ENCODE measurements around the gene TLE6.
A peak's percentile ranks its signal among the peaks of the same experiment; 100 is the strongest.

TLE6 gene

DNA sequence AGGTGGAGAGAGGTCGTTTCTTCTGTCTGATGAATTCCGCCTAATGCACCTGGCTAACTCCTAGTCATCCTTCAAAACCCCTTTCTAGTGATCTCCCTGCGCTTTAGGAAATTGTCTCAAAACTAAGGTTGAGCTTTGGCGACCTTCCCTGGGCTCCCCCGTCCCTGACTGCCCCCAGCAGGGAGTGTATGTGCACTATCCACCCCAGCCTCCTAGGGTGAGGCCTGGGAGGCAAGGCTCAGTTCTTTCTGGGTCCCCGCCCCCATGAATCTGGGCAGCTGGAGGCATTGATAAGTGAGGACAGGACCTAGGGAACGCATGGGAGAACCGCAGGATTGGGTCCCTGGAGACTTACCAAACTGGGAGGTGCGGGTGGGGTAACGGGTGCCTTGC lies 378 bp downstream of the TLE6 start:
- H3K4me1 ChIP-seq (ENCODE audit: insufficient read depth, low read length): peaks cover 13% of the 10 kb centered on the region; the same call in 1 of the 2 replicates
- H3K27me3 ChIP-seq (ENCODE audit: insufficient read depth, low read length): peaks cover 88% of the 10 kb centered on the region
- H3K27ac ChIP-seq (ENCODE audit: low read length): no peak overlapping the region
- H3K9me3 ChIP-seq (ENCODE audit: insufficient read depth, low read depth, low read length): no peaks in the 10 kb centered on the region
- no peaks in the 10 kb centered on the region for H3K36me3 ChIP-seq (ENCODE audit: insufficient read depth, low read depth, low read length)
- H3K4me3 ChIP-seq (ENCODE audit: low read length): peak overlapping the region; percentile 60; the same call in 1 of the 2 replicates
- no peak overlapping the region for H3K9ac ChIP-seq (ENCODE audit: low read depth, low read length)

DNA sequence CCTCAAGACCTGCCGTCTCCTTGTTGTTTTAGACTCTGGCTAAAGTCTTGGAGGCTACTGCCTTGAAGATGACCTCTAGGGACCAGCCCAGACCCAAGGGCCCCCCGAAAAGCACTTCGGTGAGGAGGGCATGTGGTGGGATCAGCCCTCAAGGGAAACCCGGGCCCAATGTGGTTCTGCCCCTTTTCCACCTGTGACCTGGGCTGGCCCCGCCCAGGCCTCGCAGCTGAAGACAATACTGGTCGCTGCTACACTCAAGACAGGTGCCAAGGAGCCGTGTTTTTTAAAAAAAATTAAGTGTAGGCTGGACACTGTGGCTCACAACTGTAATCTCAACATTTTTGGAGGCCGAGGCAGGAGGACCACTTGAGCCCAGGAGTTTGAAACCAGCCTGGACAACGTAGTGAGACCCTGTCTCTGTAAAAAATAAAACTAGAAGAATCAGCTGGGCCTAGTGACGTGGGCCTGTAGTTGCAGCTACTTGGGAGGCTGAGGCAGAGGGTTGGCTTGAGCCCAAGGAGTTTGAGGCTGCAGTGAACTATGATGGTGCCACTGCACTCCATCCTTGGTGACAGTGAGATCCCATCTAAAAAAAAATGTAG lies 903 bp downstream of the TLE6 start:
- no peak overlapping the region for H3K27ac ChIP-seq (ENCODE audit: low read length)
- H3K9me3 ChIP-seq (ENCODE audit: insufficient read depth, low read depth, low read length): no peaks in the 10 kb centered on the region
- H3K4me1 ChIP-seq (ENCODE audit: insufficient read depth, low read length): peaks cover 17% of the 10 kb centered on the region; the same call in 1 of the 2 replicates
- H3K9ac ChIP-seq (ENCODE audit: low read depth, low read length): no peak overlapping the region
- peaks cover 90% of the 10 kb centered on the region for H3K27me3 ChIP-seq (ENCODE audit: insufficient read depth, low read length)
- no peaks in the 10 kb centered on the region for H3K36me3 ChIP-seq (ENCODE audit: insufficient read depth, low read depth, low read length)
- H3K4me3 ChIP-seq (ENCODE audit: low read length): 0 out of 2 replicates have a peak overlapping the region, but pooled peaks have one; percentile 60

- Histone ChIP-seq H3K4me1 (ENCODE audit: insufficient read depth, low read length) (peaks cover 19% of the 10 kb centered on the region; the same call in 1 of the 2 replicates), H3K36me3 (ENCODE audit: insufficient read depth, low read depth, low read length) (no peaks in the 10 kb centered on the region), H3K27ac (ENCODE audit: low read length) (no peak overlapping the region), H3K9ac (ENCODE audit: low read depth, low read length) (no peak overlapping the region), H3K4me3 (ENCODE audit: low read length) (no peak overlapping the region), H3K9me3 (ENCODE audit: insufficient read depth, low read depth, low read length) (no peaks in the 10 kb centered on the region), H3K27me3 (ENCODE audit: insufficient read depth, low read length) (peaks cover 91% of the 10 kb centered on the region)
These were observed 1.4 kb downstream of the TLE6 start for GRCh38 chr19:2978772-2979171.

- H3K27me3 ChIP-seq (ENCODE audit: insufficient read depth, low read length): peaks cover 88% of the 10 kb centered on the region
- H3K27ac ChIP-seq (ENCODE audit: low read length): no peak overlapping the region
- H3K36me3 ChIP-seq (ENCODE audit: insufficient read depth, low read depth, low read length): no peaks in the 10 kb centered on the region
- no peak overlapping the region for H3K9ac ChIP-seq (ENCODE audit: low read depth, low read length)
- H3K9me3 ChIP-seq (ENCODE audit: insufficient read depth, low read depth, low read length): no peaks in the 10 kb centered on the region
- H3K4me3 ChIP-seq (ENCODE audit: low read length): no peak overlapping the region
- H3K4me1 ChIP-seq (ENCODE audit: insufficient read depth, low read length): peaks cover 15% of the 10 kb centered on the region; the same call in 1 of the 2 replicates
These were observed 4.5 kb downstream of the TLE6 start for GRCh38 chr19:2981898-2982297.

GRCh38 chr19:2982561-2982960 lies 5.2 kb downstream of the TLE6 start:
- Histone ChIP-seq H3K4me3 (ENCODE audit: low read length) (no peak overlapping the region), H3K9me3 (ENCODE audit: insufficient read depth, low read depth, low read length) (no peaks in the 10 kb centered on the region), H3K4me1 (ENCODE audit: insufficient read depth, low read length) (peaks cover 20% of the 10 kb centered on the region; the same call in 1 of the 2 replicates), H3K36me3 (ENCODE audit: insufficient read depth, low read depth, low read length) (no peaks in the 10 kb centered on the region), H3K27ac (ENCODE audit: low read length) (no peak overlapping the region), H3K27me3 (ENCODE audit: insufficient read depth, low read length) (peaks cover 91% of the 10 kb centered on the region), H3K9ac (ENCODE audit: low read depth, low read length) (no peak overlapping the region)

DNA sequence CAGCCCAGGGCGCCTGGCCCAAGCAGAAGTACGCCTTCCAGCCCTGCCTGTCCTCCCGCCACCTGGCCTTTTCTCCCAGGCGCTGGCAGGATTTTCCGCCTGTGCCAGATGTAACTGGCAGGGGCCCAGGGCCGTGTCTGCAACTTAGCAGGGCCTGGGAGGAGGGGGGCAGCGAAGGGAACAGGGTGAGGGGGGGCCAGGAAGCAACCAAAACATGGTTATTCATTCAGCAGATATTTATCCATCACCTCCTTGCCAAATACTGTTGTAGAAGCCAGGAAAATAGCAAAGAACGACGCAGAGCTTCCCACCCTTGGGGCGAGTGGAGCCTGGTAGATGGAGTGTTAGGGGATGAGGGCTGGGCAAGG lies 5.6 kb downstream of the TLE6 start:
- H3K27ac ChIP-seq (ENCODE audit: low read length): no peak overlapping the region
- peaks cover 21% of the 10 kb centered on the region; the same call in 1 of the 2 replicates for H3K4me1 ChIP-seq (ENCODE audit: insufficient read depth, low read length)
- H3K9me3 ChIP-seq (ENCODE audit: insufficient read depth, low read depth, low read length): no peaks in the 10 kb centered on the region
- H3K27me3 ChIP-seq (ENCODE audit: insufficient read depth, low read length): peaks cover 91% of the 10 kb centered on the region
- H3K9ac ChIP-seq (ENCODE audit: low read depth, low read length): no peak overlapping the region
- H3K36me3 ChIP-seq (ENCODE audit: insufficient read depth, low read depth, low read length): no peaks in the 10 kb centered on the region
- H3K4me3 ChIP-seq (ENCODE audit: low read length): no peak overlapping the region

- no peak overlapping the region for H3K9ac ChIP-seq (ENCODE audit: low read depth, low read length)
- no peak overlapping the region for H3K27ac ChIP-seq (ENCODE audit: low read length)
- H3K36me3 ChIP-seq (ENCODE audit: insufficient read depth, low read depth, low read length): no peaks in the 10 kb centered on the region
- H3K9me3 ChIP-seq (ENCODE audit: insufficient read depth, low read depth, low read length): no peaks in the 10 kb centered on the region
- H3K4me3 ChIP-seq (ENCODE audit: low read length): peak overlapping the region; percentile 30; the same call in 1 of the 2 replicates
- peaks cover 91% of the 10 kb centered on the region for H3K27me3 ChIP-seq (ENCODE audit: insufficient read depth, low read length)
- peaks cover 21% of the 10 kb centered on the region; the same call in 1 of the 2 replicates for H3K4me1 ChIP-seq (ENCODE audit: insufficient read depth, low read length)
These were observed 6.2 kb downstream of the TLE6 start for GRCh38 chr19:2983351-2984214.

DNA sequence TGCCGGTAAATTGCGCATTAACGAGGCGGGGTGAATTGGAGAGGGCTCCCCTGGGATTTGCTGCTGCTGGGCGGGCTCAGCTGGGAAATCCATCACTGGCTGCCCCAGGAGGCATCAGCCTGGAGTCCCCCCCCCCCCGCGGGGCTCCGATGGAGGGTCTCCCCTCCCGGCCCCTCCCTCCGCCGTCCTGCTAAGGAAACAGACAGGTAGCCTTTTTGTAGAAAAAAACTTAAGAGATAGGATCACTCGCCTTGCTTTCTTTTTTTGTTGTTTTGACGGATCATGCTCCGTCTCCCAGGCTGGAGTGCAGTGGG lies 6.8 kb downstream of the TLE6 start:
- no peak overlapping the region for H3K9ac ChIP-seq (ENCODE audit: low read depth, low read length)
- no peaks in the 10 kb centered on the region for H3K9me3 ChIP-seq (ENCODE audit: insufficient read depth, low read depth, low read length)
- no peaks in the 10 kb centered on the region for H3K36me3 ChIP-seq (ENCODE audit: insufficient read depth, low read depth, low read length)
- peaks cover 21% of the 10 kb centered on the region; the same call in 1 of the 2 replicates for H3K4me1 ChIP-seq (ENCODE audit: insufficient read depth, low read length)
- peak overlapping the region; percentile 30; the same call in 1 of the 2 replicates for H3K4me3 ChIP-seq (ENCODE audit: low read length)
- H3K27ac ChIP-seq (ENCODE audit: low read length): no peak overlapping the region
- H3K27me3 ChIP-seq (ENCODE audit: insufficient read depth, low read length): peaks cover 91% of the 10 kb centered on the region

GRCh38 chr19:2986951-2987524 lies 9.7 kb downstream of the TLE6 start:
- Histone ChIP-seq H3K4me3 (ENCODE audit: low read length) (peak overlapping the region; percentile 42; the same call in 1 of the 2 replicates), H3K9me3 (ENCODE audit: insufficient read depth, low read depth, low read length) (no peaks in the 10 kb centered on the region), H3K36me3 (ENCODE audit: insufficient read depth, low read depth, low read length) (no peaks in the 10 kb centered on the region), H3K27ac (ENCODE audit: low read length) (no peak overlapping the region), H3K27me3 (ENCODE audit: insufficient read depth, low read length) (peaks cover 70% of the 10 kb centered on the region), H3K4me1 (ENCODE audit: insufficient read depth, low read length) (peaks cover 21% of the 10 kb centered on the region; the same call in 1 of the 2 replicates), H3K9ac (ENCODE audit: low read depth, low read length) (no peak overlapping the region)

DNA sequence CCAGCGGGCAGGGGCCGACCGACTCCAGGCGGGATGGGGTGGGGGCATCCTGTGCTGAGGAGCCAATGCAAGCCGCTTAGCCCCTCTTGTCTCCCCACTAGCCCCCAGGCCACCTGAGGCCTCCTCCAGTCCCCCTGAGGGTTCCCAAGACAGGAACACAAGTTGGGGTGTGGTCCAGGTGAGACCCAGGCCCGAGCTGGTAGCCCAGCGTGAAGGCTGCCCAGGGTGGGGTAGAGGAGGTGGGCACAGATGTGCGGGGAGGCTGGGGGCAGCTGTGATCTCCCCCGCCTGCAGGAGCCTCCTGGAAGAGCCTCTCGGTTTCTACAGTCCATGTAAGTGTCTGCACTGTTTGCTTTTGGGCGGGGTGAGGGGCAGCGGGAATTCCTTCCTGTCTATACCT lies 10.4 kb downstream of the TLE6 start:
- Histone ChIP-seq H3K36me3 (ENCODE audit: insufficient read depth, low read depth, low read length) (no peaks in the 10 kb centered on the region), H3K9ac (ENCODE audit: low read depth, low read length) (no peak overlapping the region), H3K4me1 (ENCODE audit: insufficient read depth, low read length) (peaks cover 18% of the 10 kb centered on the region; the same call in 1 of the 2 replicates), H3K4me3 (ENCODE audit: low read length) (no peak overlapping the region), H3K9me3 (ENCODE audit: insufficient read depth, low read depth, low read length) (no peaks in the 10 kb centered on the region), H3K27ac (ENCODE audit: low read length) (no peak overlapping the region), H3K27me3 (ENCODE audit: insufficient read depth, low read length) (peaks cover 63% of the 10 kb centered on the region)

DNA sequence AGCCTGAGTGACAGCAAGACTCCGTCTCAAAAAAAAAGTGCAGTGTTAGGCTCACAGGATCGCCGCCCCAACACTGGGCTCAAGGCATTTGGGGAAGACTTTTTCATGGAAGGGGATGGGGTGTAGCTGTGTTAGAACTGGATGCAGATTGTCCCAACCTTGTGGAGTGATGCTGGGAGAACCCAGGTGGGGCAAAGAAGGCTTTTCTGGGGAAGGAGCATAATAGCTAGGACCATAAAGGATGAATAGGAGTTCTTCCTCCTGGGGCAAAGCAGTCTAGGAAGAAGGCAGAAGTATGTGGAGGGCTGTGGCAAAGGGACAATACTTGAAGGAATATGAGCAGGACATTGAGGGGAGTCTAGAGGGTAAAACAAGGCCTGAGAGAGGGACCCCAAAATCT lies 11.2 kb downstream of the TLE6 start:
- H3K27me3 ChIP-seq (ENCODE audit: insufficient read depth, low read length): peaks cover 58% of the 10 kb centered on the region
- no peak overlapping the region for H3K27ac ChIP-seq (ENCODE audit: low read length)
- no peaks in the 10 kb centered on the region for H3K9me3 ChIP-seq (ENCODE audit: insufficient read depth, low read depth, low read length)
- H3K9ac ChIP-seq (ENCODE audit: low read depth, low read length): no peak overlapping the region
- H3K4me3 ChIP-seq (ENCODE audit: low read length): no peak overlapping the region
- no peaks in the 10 kb centered on the region for H3K36me3 ChIP-seq (ENCODE audit: insufficient read depth, low read depth, low read length)
- H3K4me1 ChIP-seq (ENCODE audit: insufficient read depth, low read length): peaks cover 13% of the 10 kb centered on the region; the same call in 1 of the 2 replicates

All from iPS-20b (cell line).